IMR-90 (cell line): ENCODE data around the gene ALK. TPM values are rescaled to one million over a fixed set of nuclear protein-coding genes. Genes with fewer than 3 reads are reported as not detected.

Experiments used
- ATAC-seq: fragments of 200-7000 bp; cut with Tn5 transposase; 2 replicates; pipeline ENCODE4 v1.9.1; 2020; ENCODE audit warnings: low read depth, mild to moderate bottlenecking, moderate library complexity
- BruUV-seq: library from RNA; stranded (reverse); fragments of 400-500 nt; replicated peaks from 2 replicates; lab custom pipeline; 2021; lab: Mats Ljungman, UMichigan
- CTCF ChIA-PET: fragments of 300-600 bp; formaldehyde crosslinking; extraction: SDS; loops from one replicate; lab custom pipeline; 2021; ENCODE audit warnings: antibody characterized with exemption; lab: Yijun Ruan, JAX
- POLR2A ChIA-PET: fragments of 300-600 bp; sonication (Branson Sonifier 250); formaldehyde crosslinking; loops from one replicate; lab custom pipeline; 2022; ENCODE audit warnings: antibody characterized with exemption; ENCODE audit not compliant: unreplicated experiment; lab: Charles Lee
- DNase-seq: peaks from one replicate; pipeline ENCODE4 v3.0.0; 2013
- H2AFZ ChIP-seq: replicated peaks from 2 replicates; pipeline ENCODE3; 2013; ENCODE audit warnings: low read length, mild to moderate bottlenecking; ENCODE audit not compliant: poor library complexity
- H2AK5ac ChIP-seq: 2 replicates; pipeline ENCODE4 v1.6.1; 2013; ENCODE audit warnings: low read depth, low read length, inconsistent platforms
- H2AK9ac ChIP-seq: replicated peaks from 2 replicates; pipeline ENCODE3; 2013; ENCODE audit warnings: mild to moderate bottlenecking, low read depth, low read length, moderate library complexity; ENCODE audit not compliant: poor library complexity
- H2BK120ac ChIP-seq: 2 replicates; pipeline ENCODE4 v1.6.1; 2013; ENCODE audit warnings: low read depth, low read length, inconsistent platforms
- H2BK15ac ChIP-seq: 3 replicates; pipeline ENCODE4 v1.6.1; 2013; ENCODE audit warnings: low read depth, low read length, inconsistent platforms
- H2BK20ac ChIP-seq: 2 replicates; pipeline ENCODE4 v1.6.1; 2013; ENCODE audit warnings: low read depth, mild to moderate bottlenecking, inconsistent platforms, low read length, moderate library complexity
- H2BK5ac ChIP-seq: 2 replicates; pipeline ENCODE4 v1.6.1; 2013; ENCODE audit warnings: mild to moderate bottlenecking, low read depth, low read length, inconsistent platforms; ENCODE audit not compliant: poor library complexity, severe bottlenecking
- H3K14ac ChIP-seq: replicated peaks from 2 replicates; pipeline ENCODE4 v1.6.1; 2013; ENCODE audit warnings: low read depth, low read length, inconsistent platforms
- H3K18ac ChIP-seq: 2 replicates; pipeline ENCODE4 v1.6.1; 2013; ENCODE audit warnings: low read depth, low read length, control low read depth
- H3K23ac ChIP-seq: 2 replicates; pipeline ENCODE4 v1.6.1; 2013; ENCODE audit warnings: low read depth, low read length, inconsistent platforms
- H3K27ac ChIP-seq: 2 replicates; pipeline ENCODE4 v1.5.1; 2013; ENCODE audit warnings: mild to moderate bottlenecking, control low read depth, low read length; ENCODE audit not compliant: insufficient read depth
- H3K27me3 ChIP-seq: 2 replicates; pipeline ENCODE4 v1.6.1; 2013; ENCODE audit warnings: low read length; ENCODE audit not compliant: control insufficient read depth, insufficient read depth
- H3K36me3 ChIP-seq: 2 replicates; pipeline ENCODE4 v1.6.1; 2013; ENCODE audit warnings: low read length, mixed read lengths; ENCODE audit not compliant: control insufficient read depth, insufficient read depth
- H3K4ac ChIP-seq: 2 replicates; pipeline ENCODE4 v1.6.1; 2013; ENCODE audit warnings: low read depth, low read length, inconsistent platforms
- H3K4me1 ChIP-seq: 2 replicates; pipeline ENCODE4 v1.6.1; 2013; ENCODE audit warnings: low read length, mixed read lengths; ENCODE audit not compliant: control insufficient read depth, insufficient read depth
- H3K4me2 ChIP-seq: 2 replicates; pipeline ENCODE4 v1.6.1; 2013; ENCODE audit warnings: low read depth, mild to moderate bottlenecking, control low read depth, low read length, moderate library complexity
- H3K4me3 ChIP-seq: 2 replicates; pipeline ENCODE4 v1.5.1; 2013; ENCODE audit warnings: low read depth, mild to moderate bottlenecking, control low read depth, low read length, moderate library complexity; ENCODE audit not compliant: insufficient read depth
- H3K56ac ChIP-seq: 2 replicates; pipeline ENCODE4 v1.6.1; 2013; ENCODE audit warnings: low read length, inconsistent platforms; ENCODE audit not compliant: insufficient read depth; ENCODE audit errors: extremely low read depth
- H3K79me1 ChIP-seq, 2 experiments: 2 replicates each; pipeline ENCODE4 v1.6.1; 2013; ENCODE audit warnings: low read length in 2 of 2, inconsistent platforms in 1 of 2, low read depth in 1 of 2
- H3K9ac ChIP-seq: 2 replicates; pipeline ENCODE4 v1.6.1; 2013; ENCODE audit warnings: low read depth, low read length, control low read depth
- H3K9me1 ChIP-seq: 2 replicates; pipeline ENCODE4 v1.6.1; 2013; ENCODE audit warnings: low read length, inconsistent platforms; ENCODE audit not compliant: insufficient read depth
- H3K9me3 ChIP-seq: 2 replicates; pipeline ENCODE4 v1.6.1; 2013; ENCODE audit warnings: low read length; ENCODE audit not compliant: control insufficient read depth, insufficient read depth
- H4K20me1 ChIP-seq: 2 replicates; pipeline ENCODE4 v1.6.1; 2013; ENCODE audit warnings: low read length, inconsistent platforms; ENCODE audit not compliant: insufficient read depth
- H4K5ac ChIP-seq: 2 replicates; pipeline ENCODE4 v1.6.1; 2013; ENCODE audit warnings: mild to moderate bottlenecking, low read depth, low read length, control low read depth
- H4K8ac ChIP-seq, 2 experiments: 2 replicates each; pipeline ENCODE4 v1.6.1; 2013; ENCODE audit warnings: low read depth in 2 of 2, low read length in 2 of 2, control low read depth in 1 of 2, inconsistent platforms in 1 of 2
- H4K91ac ChIP-seq: 2 replicates; pipeline ENCODE4 v1.6.1; 2013; ENCODE audit warnings: low read depth, low read length, inconsistent platforms; ENCODE audit not compliant: insufficient read depth
- BHLHE40 ChIP-seq: fragments of 150-350 bp; IDR thresholded peaks from 2 replicates; pipeline ENCODE4 v1.6.1; 2016; ENCODE audit warnings: mild to moderate bottlenecking, low read depth, low read length
- CEBPB ChIP-seq: IDR thresholded peaks from 2 replicates; pipeline ENCODE4 v1.6.1; 2012; ENCODE audit warnings: low read depth, low read length, improper control_type of control experiment
- CHD1 ChIP-seq: IDR thresholded peaks from 2 replicates; pipeline ENCODE4 v1.6.1; 2012; ENCODE audit warnings: low read depth, low read length, improper control_type of control experiment
- FOS ChIP-seq: fragments of 150-350 bp; IDR thresholded peaks from 2 replicates; pipeline ENCODE4 v1.6.1; 2016; ENCODE audit warnings: low read depth, low read length
- MAFK ChIP-seq: IDR thresholded peaks from 2 replicates; pipeline ENCODE4 v1.6.1; 2012; ENCODE audit warnings: low read depth, low read length, improper control_type of control experiment
- MAZ ChIP-seq: IDR thresholded peaks from 2 replicates; pipeline ENCODE4 v1.6.1; 2012; ENCODE audit warnings: low read depth, mild to moderate bottlenecking, low read length, improper control_type of control experiment, moderate library complexity, borderline replicate concordance
- MXI1 ChIP-seq: IDR thresholded peaks from 2 replicates; pipeline ENCODE4 v1.6.1; 2012; ENCODE audit warnings: low read depth, mild to moderate bottlenecking, low read length, moderate library complexity, borderline replicate concordance
- NFE2L2 ChIP-seq: fragments of 150-350 bp; IDR thresholded peaks from 2 replicates; pipeline ENCODE4 v1.6.1; 2016; ENCODE audit warnings: low read depth, mild to moderate bottlenecking, low read length
- POLR2A ChIP-seq: IDR thresholded peaks from 2 replicates; pipeline ENCODE4 v1.6.1; 2012; ENCODE audit warnings: mild to moderate bottlenecking, low read depth, low read length
- RAD21 ChIP-seq: IDR thresholded peaks from 2 replicates; pipeline ENCODE4 v1.6.1; 2012; ENCODE audit warnings: low read length, improper control_type of control experiment
- RCOR1 ChIP-seq: IDR thresholded peaks from 2 replicates; pipeline ENCODE4 v1.6.1; 2012; ENCODE audit warnings: mild to moderate bottlenecking, low read length, improper control_type of control experiment; ENCODE audit not compliant: insufficient replicate concordance
- RFX5 ChIP-seq: IDR thresholded peaks from 2 replicates; pipeline ENCODE4 v1.8.0; 2012; ENCODE audit warnings: low read depth, mild to moderate bottlenecking, low read length, moderate library complexity
- SMC3 ChIP-seq: fragments of 150-350 bp; IDR thresholded peaks from 2 replicates; pipeline ENCODE4 v1.6.1; 2016; ENCODE audit warnings: low read depth, mild to moderate bottlenecking, antibody characterized with exemption, low read length, moderate library complexity
- WGBS, 2 experiments: methylation state at CpG; one replicate each; pipeline versions ENCODE4 v1.1.5 to v1.1.7; 2013; ENCODE audit warnings: missing lambda C conversion rate in 2 of 2; ENCODE audit not compliant: insufficient read length in 1 of 2; ENCODE audit errors: extremely low coverage in 2 of 2; 5-methylcytosine and 5-hydroxymethylcytosine counted together
- dilution Hi-C: fragments of 300-500 bp; cut with HindIII; formaldehyde crosslinking; loops from one replicate; pipeline ENCODE4 v1.14.3; 2018; ENCODE audit warnings: low sequenced_read_pairs; ENCODE audit not compliant: unreplicated experiment
- in situ Hi-C: fragments of 300-500 bp; cut with MboI; formaldehyde crosslinking; loops from 3 replicates; pipeline ENCODE4 v1.14.3; 2019; ENCODE audit warnings: low sequenced_read_pairs, inconsistent platforms, mixed read lengths
- intact Hi-C: fragments of 100-400 bp; cut with micrococcal nuclease; formaldehyde crosslinking; loops from 2 replicates; pipeline ENCODE4 v1.10.0; 2022
- polyA plus RNA-seq, 3 experiments: library from polyadenylated mRNA; depleted of rRNA; stranded (reverse); fragments of >200 nt; gene quantifications; 2 replicates each; pipeline ENCODE4 v1.2.3, GENCODE V29; 2012; ENCODE audit warnings: low replicate concordance in 1 of 3
- total RNA-seq: library from RNA; depleted of rRNA; stranded (reverse); fragments of >200 nt; gene quantifications from 2 replicates; pipeline ENCODE4 v1.2.3, GENCODE V29; 2012
- TF ChIP-seq, protein P1 (sequence below): fragments of 150-350 bp; IDR thresholded peaks from 2 replicates; pipeline ENCODE4 v1.6.1; 2016; ENCODE audit warnings: low read depth, mild to moderate bottlenecking, low read length, moderate library complexity, borderline replicate concordance
- TF ChIP-seq, protein P2 (sequence below): fragments of 150-350 bp; IDR thresholded peaks from 2 replicates; pipeline ENCODE4 v1.6.1; 2017; ENCODE audit warnings: mild to moderate bottlenecking, antibody characterized with exemption, low read length, low read depth
- TF ChIP-seq, protein P3 (sequence below): conservative IDR thresholded peaks from 2 replicates; pipeline ENCODE4 v1.5.1; 2012; ENCODE audit warnings: mild to moderate bottlenecking, low read depth, low read length, improper control_type of control experiment

The ALK gene
- total and polyA plus RNA-seq, 2 of the 4 experiments (the other 2 are of a cell fraction): not detected

DNA sequence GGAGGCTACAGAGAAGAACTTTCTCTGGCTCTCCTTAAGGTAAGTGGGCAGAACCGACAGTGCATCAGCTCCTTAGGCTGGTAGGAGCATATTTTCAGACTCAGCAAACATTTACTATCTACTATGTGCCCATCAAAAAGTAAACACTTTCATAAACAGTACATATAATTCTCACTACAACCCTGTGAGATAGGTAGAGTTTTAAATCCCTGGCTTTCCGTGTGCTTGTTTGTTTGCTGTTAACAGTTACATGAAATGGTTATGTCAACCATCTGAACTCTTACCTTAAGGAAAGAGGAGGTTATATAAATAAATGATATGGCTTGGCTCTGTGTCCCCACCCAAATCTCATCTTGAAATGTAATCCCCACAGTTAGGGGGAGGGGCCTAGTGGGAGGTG, 310.1 kb downstream of the ALK start:
- DNase-seq: no peak
- WGBS, 2 experiments: 80% methylated on average over 1 of the region's 2 CpGs; no CpG with 5 or more reads in 1 of the 2 experiments
- Histone ChIP-seq H3K4ac (no peak overlapping the region), H3K27ac (no peak overlapping the region), H3K23ac (no peak overlapping the region), H2BK5ac (no peak overlapping the region), H3K4me2 (no peak overlapping the region), H4K5ac (no peak overlapping the region), H3K27me3 (no peaks in the 10 kb centered on the region), H2BK15ac (no peak overlapping the region; the same call in 2 of the 3 replicates), H3K14ac (no peak overlapping the region), H3K36me3 (no peaks in the 10 kb centered on the region), H2AFZ (no peak overlapping the region), H3K9me1 (no peaks in the 10 kb centered on the region), H3K9me3 (no peaks in the 10 kb centered on the region), H2AK5ac (no peak overlapping the region), H3K4me1 (peaks cover 4% of the 10 kb centered on the region; the same call in 1 of the 2 replicates), H3K56ac (no peak overlapping the region), H2AK9ac (no peak overlapping the region), H3K79me1 (no peaks in the 10 kb centered on the region), H3K9ac (no peak overlapping the region), H4K8ac (no peak overlapping the region), H2BK120ac (no peak overlapping the region; the same call in 1 of the 2 replicates), H4K91ac (no peak overlapping the region), H4K20me1 (no peaks in the 10 kb centered on the region), H3K4me3 (no peak overlapping the region), H3K18ac (no peak overlapping the region), H2BK20ac (no peak overlapping the region)
- CTCF ChIA-PET: no interaction called here
- no peak for ATAC-seq
- intact Hi-C loops (no loop called here), in situ Hi-C loops (no loop called here), dilution Hi-C loops (no loop called here)
- no TSS peak for BruUV-seq
- POLR2A ChIA-PET: no interaction called here
- TF ChIP-seq RAD21 (no peak), MAFK (no peak), MAZ (no peak), CEBPB (no peak), RFX5 (no peak), FOS (no peak), NFE2L2 (no peak), RCOR1 (no peak), MXI1 (no peak), BHLHE40 (no peak), SMC3 (no peak), POLR2A (no peak), CHD1 (no peak)
- TF ChIP-seq, protein P1, sequence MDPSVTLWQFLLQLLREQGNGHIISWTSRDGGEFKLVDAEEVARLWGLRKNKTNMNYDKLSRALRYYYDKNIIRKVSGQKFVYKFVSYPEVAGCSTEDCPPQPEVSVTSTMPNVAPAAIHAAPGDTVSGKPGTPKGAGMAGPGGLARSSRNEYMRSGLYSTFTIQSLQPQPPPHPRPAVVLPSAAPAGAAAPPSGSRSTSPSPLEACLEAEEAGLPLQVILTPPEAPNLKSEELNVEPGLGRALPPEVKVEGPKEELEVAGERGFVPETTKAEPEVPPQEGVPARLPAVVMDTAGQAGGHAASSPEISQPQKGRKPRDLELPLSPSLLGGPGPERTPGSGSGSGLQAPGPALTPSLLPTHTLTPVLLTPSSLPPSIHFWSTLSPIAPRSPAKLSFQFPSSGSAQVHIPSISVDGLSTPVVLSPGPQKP: no peak
- TF ChIP-seq, protein P2, sequence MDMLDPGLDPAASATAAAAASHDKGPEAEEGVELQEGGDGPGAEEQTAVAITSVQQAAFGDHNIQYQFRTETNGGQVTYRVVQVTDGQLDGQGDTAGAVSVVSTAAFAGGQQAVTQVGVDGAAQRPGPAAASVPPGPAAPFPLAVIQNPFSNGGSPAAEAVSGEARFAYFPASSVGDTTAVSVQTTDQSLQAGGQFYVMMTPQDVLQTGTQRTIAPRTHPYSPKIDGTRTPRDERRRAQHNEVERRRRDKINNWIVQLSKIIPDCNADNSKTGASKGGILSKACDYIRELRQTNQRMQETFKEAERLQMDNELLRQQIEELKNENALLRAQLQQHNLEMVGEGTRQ: no peak
- TF ChIP-seq, protein P3, sequence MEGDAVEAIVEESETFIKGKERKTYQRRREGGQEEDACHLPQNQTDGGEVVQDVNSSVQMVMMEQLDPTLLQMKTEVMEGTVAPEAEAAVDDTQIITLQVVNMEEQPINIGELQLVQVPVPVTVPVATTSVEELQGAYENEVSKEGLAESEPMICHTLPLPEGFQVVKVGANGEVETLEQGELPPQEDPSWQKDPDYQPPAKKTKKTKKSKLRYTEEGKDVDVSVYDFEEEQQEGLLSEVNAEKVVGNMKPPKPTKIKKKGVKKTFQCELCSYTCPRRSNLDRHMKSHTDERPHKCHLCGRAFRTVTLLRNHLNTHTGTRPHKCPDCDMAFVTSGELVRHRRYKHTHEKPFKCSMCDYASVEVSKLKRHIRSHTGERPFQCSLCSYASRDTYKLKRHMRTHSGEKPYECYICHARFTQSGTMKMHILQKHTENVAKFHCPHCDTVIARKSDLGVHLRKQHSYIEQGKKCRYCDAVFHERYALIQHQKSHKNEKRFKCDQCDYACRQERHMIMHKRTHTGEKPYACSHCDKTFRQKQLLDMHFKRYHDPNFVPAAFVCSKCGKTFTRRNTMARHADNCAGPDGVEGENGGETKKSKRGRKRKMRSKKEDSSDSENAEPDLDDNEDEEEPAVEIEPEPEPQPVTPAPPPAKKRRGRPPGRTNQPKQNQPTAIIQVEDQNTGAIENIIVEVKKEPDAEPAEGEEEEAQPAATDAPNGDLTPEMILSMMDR: no peak
